GM12878 (cell line): ENCODE measurements around the gene FMNL3. TPM values are rescaled to one million over a fixed set of nuclear protein-coding genes. Genes with fewer than 3 reads are reported as not detected.

Source experiments
- CEBPB ChIP-seq, 2 experiments: fragments of 150-350 bp in 1 of 2; IDR thresholded peaks; 2 replicates each; pipeline ENCODE4 v1.6.1; 2012 to 2014; ENCODE audit warnings: low read depth in 2 of 2, low read length in 2 of 2, borderline replicate concordance in 1 of 2, inconsistent platforms in 1 of 2
- CHD2 ChIP-seq: IDR thresholded peaks from 2 replicates; pipeline ENCODE4 v1.6.1; 2011; ENCODE audit warnings: low read depth, low read length, improper control_type of control experiment, borderline replicate concordance
- CUX1 ChIP-seq: IDR thresholded peaks from 2 replicates; pipeline ENCODE4 v1.6.1; 2012; ENCODE audit warnings: improper control_type of control experiment, low read depth, low read length; ENCODE audit not compliant: insufficient replicate concordance
- EZH2 ChIP-seq: IDR thresholded peaks from 2 replicates; pipeline ENCODE4 v1.6.1; 2012; ENCODE audit warnings: low read depth, mild to moderate bottlenecking, control low read depth, inconsistent platforms, low read length, borderline replicate concordance; ENCODE audit not compliant: control insufficient read depth
- FOXK2 ChIP-seq: fragments of 450-650 bp; IDR thresholded peaks from 2 replicates; pipeline ENCODE4 v1.6.1; 2017; ENCODE audit warnings: mild to moderate bottlenecking, moderate library complexity
- FOXM1 ChIP-seq: IDR thresholded peaks from 2 replicates; pipeline ENCODE4 v1.6.1; 2012; ENCODE audit warnings: low read depth, mild to moderate bottlenecking, inconsistent platforms, low read length, moderate library complexity
- IKZF1 ChIP-seq: fragments of 450-650 bp; conservative IDR thresholded peaks from 2 replicates; pipeline ENCODE4 v1.6.1; 2017; ENCODE audit warnings: antibody characterized with exemption, mild to moderate bottlenecking
- LARP7 ChIP-seq: fragments of 450-650 bp; IDR thresholded peaks from 2 replicates; pipeline ENCODE4 v1.6.1; 2017; ENCODE audit warnings: mild to moderate bottlenecking
- MEF2A ChIP-seq: IDR thresholded peaks from 2 replicates; pipeline ENCODE4 v1.6.1; 2011; ENCODE audit warnings: low read depth, mild to moderate bottlenecking, low read length, moderate library complexity; ENCODE audit not compliant: insufficient read depth
- PAX8 ChIP-seq: fragments of 450-650 bp; IDR thresholded peaks from 2 replicates; pipeline ENCODE4 v1.6.1; 2017; ENCODE audit warnings: mild to moderate bottlenecking, moderate library complexity
- RFX5 ChIP-seq: IDR thresholded peaks from 2 replicates; pipeline ENCODE4 v1.6.1; 2011; ENCODE audit warnings: low read depth, low read length, improper control_type of control experiment
- TARDBP ChIP-seq: IDR thresholded peaks from 2 replicates; pipeline ENCODE4 v1.6.1; 2016; ENCODE audit warnings: borderline replicate concordance
- TCF7 ChIP-seq: IDR thresholded peaks from 2 replicates; pipeline ENCODE4 v1.6.1; 2014; ENCODE audit warnings: antibody characterized with exemption, borderline replicate concordance
- polyA plus RNA-seq, 11 experiments: library from polyadenylated mRNA; depleted of rRNA in 4 of 11; unstranded in 6 of 11; stranded (reverse) in 5 of 11; fragments of >200 nt; fragmentation: Nextera tagmentation in 4 of 11; fragmentation: Illumina TruSeq in 1 of 11; extraction: Ambion mirVana in 4 of 11; extraction: Trizol in 1 of 11; gene quantifications; 1 replicate in 1 of 11; 2 replicates in 10 of 11; pipeline versions ENCODE4 v1.2.1 to v1.2.3, GENCODE V29; 2011 to 2016; ENCODE audit warnings: inconsistent platforms in 2 of 11, missing spikeins in 2 of 11, low read depth in 1 of 11
- total RNA-seq, 4 experiments: library from RNA; depleted of rRNA in 3 of 4; stranded (reverse); fragments of >200 nt in 3 of 4; fragmentation: Illumina TruSeq in 1 of 4; extraction: Trizol in 1 of 4; gene quantifications; 2 replicates each; pipeline versions ENCODE4 v1.2.1 to v1.2.3, GENCODE V29; 2013 to 2021
- TF ChIP-seq, protein P1 (sequence below): IDR thresholded peaks from 2 replicates; pipeline ENCODE4 v1.6.1; 2011; ENCODE audit warnings: borderline replicate concordance, low read depth, mild to moderate bottlenecking, moderate library complexity, mixed read lengths, low read length; ENCODE audit not compliant: insufficient read depth; ENCODE audit errors: extremely low read length
- TF ChIP-seq, protein P2 (sequence below): fragments of 450-650 bp; IDR thresholded peaks from 2 replicates; pipeline ENCODE4 v1.6.1; 2016; ENCODE audit warnings: mild to moderate bottlenecking
- TF ChIP-seq, protein P3 (sequence below): fragments of 450-650 bp; IDR thresholded peaks from 2 replicates; pipeline ENCODE4 v1.6.1; 2017; ENCODE audit warnings: mild to moderate bottlenecking, low read depth, inconsistent platforms; ENCODE audit not compliant: poor library complexity, severe bottlenecking

FMNL3 gene
- total and polyA plus RNA-seq, 10 of the 15 experiments (the other 5 are each of a cell fraction or from before 2014, with no cell fraction given): 3.0 to 64.9 (median 30.9) TPM

GRCh38 chr12:49740930-49741881 is 34.0 kb upstream of the FMNL3 start, which contains the start of gene TMBIM6 (continued):
- TF ChIP-seq, protein P1, sequence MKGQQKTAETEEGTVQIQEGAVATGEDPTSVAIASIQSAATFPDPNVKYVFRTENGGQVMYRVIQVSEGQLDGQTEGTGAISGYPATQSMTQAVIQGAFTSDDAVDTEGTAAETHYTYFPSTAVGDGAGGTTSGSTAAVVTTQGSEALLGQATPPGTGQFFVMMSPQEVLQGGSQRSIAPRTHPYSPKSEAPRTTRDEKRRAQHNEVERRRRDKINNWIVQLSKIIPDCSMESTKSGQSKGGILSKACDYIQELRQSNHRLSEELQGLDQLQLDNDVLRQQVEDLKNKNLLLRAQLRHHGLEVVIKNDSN: no peak
- TF ChIP-seq EZH2 (no peak), CUX1 (no peak), PAX8 (no peak), LARP7 (peak; percentile 74; the same call in 1 of the 2 replicates), IKZF1 (peak; percentile 79), TARDBP (no peak), TCF7 (no peak), RFX5 (peak; percentile 85), FOXK2 (peak; percentile 90), CEBPB (IDR thresholded peaks at IDR 0.05; ENCODE audit: borderline replicate concordance in 1 of 2, low read depth in 2 of 2, low read length in 2 of 2) (no peak), FOXM1 (peak; percentile 44; the same call in 1 of the 2 replicates), MEF2A (0 out of 2 replicates have a peak, but pooled peaks have one; percentile 41), CHD2 (peak; percentile 82)
- TF ChIP-seq, protein P2, sequence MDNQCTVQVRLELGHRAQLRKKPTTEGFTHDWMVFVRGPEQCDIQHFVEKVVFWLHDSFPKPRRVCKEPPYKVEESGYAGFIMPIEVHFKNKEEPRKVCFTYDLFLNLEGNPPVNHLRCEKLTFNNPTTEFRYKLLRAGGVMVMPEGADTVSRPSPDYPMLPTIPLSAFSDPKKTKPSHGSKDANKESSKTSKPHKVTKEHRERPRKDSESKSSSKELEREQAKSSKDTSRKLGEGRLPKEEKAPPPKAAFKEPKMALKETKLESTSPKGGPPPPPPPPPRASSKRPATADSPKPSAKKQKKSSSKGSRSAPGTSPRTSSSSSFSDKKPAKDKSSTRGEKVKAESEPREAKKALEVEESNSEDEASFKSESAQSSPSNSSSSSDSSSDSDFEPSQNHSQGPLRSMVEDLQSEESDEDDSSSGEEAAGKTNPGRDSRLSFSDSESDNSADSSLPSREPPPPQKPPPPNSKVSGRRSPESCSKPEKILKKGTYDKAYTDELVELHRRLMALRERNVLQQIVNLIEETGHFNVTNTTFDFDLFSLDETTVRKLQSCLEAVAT: peak; percentile 100
- TF ChIP-seq, protein P3, sequence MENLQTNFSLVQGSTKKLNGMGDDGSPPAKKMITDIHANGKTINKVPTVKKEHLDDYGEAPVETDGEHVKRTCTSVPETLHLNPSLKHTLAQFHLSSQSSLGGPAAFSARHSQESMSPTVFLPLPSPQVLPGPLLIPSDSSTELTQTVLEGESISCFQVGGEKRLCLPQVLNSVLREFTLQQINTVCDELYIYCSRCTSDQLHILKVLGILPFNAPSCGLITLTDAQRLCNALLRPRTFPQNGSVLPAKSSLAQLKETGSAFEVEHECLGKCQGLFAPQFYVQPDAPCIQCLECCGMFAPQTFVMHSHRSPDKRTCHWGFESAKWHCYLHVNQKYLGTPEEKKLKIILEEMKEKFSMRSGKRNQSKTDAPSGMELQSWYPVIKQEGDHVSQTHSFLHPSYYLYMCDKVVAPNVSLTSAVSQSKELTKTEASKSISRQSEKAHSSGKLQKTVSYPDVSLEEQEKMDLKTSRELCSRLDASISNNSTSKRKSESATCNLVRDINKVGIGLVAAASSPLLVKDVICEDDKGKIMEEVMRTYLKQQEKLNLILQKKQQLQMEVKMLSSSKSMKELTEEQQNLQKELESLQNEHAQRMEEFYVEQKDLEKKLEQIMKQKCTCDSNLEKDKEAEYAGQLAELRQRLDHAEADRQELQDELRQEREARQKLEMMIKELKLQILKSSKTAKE: no peak
